ENCODE results near the gene GLG1. TPM values are rescaled to one million over a fixed set of nuclear protein-coding genes. Genes with fewer than 3 reads are reported as not detected.

Gene GLG1
- total RNA-seq, 3 donors from 2014 or later = 116 to 197 (median 123) TPM

DNA sequence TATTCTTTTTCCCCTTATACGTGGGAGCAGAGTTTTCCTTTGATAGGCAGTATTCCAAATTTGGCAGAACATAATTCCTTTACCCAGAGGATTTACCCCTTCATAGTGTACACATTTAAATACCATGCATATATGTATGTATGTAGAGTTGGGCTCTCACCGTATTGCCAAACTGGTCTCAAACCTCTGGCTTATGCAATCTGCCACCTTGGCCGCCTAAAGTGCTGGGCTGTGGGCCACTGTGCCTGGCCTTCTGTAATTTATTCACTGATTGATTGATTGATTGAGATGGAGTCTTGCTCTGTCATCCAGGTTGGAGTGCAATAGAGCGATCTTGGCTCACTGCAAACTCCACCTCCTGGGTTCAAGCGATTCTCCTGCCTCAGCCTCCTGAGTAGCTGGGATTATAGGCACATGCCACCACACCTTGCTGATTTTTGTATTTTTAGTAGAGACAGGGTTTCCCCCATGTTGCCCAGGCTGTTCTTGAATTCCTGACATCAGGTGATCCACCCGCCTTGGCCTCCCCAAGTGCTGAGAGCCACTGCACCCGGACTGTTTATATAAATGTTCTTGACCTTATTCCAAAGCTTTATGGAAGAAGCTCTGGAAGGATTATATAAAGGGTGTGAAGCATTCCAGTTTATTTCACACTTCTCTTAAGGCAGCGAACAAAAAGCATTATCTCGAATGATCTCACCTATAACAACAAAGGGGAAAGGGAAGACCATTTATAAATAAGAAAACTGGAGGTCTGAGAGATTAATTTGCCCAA is 14.9 kb downstream of the GLG1 start:
- intact Hi-C loops (cut with DNase I; ENCODE audit: low total_unique reads) = no loop called here
- H3K9me3 ChIP-seq = no peaks in the 10 kb centered on the region
- no peak overlapping the region for H3K4me3 ChIP-seq
- H3K36me3 ChIP-seq = no peaks in the 10 kb centered on the region
- TF ChIP-seq, protein P1, sequence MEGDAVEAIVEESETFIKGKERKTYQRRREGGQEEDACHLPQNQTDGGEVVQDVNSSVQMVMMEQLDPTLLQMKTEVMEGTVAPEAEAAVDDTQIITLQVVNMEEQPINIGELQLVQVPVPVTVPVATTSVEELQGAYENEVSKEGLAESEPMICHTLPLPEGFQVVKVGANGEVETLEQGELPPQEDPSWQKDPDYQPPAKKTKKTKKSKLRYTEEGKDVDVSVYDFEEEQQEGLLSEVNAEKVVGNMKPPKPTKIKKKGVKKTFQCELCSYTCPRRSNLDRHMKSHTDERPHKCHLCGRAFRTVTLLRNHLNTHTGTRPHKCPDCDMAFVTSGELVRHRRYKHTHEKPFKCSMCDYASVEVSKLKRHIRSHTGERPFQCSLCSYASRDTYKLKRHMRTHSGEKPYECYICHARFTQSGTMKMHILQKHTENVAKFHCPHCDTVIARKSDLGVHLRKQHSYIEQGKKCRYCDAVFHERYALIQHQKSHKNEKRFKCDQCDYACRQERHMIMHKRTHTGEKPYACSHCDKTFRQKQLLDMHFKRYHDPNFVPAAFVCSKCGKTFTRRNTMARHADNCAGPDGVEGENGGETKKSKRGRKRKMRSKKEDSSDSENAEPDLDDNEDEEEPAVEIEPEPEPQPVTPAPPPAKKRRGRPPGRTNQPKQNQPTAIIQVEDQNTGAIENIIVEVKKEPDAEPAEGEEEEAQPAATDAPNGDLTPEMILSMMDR (IDR thresholded peaks at IDR 0.05) = no peak
- TF ChIP-seq POLR2A (IDR thresholded peaks at IDR 0.05) = no peak
- no peak for DNase-seq (ENCODE audit: low spot score in 2 of 2)
- no peaks in the 10 kb centered on the region for H3K27me3 ChIP-seq
- no peak overlapping the region for H3K27ac ChIP-seq
- H3K4me1 ChIP-seq = no peaks in the 10 kb centered on the region

DNA sequence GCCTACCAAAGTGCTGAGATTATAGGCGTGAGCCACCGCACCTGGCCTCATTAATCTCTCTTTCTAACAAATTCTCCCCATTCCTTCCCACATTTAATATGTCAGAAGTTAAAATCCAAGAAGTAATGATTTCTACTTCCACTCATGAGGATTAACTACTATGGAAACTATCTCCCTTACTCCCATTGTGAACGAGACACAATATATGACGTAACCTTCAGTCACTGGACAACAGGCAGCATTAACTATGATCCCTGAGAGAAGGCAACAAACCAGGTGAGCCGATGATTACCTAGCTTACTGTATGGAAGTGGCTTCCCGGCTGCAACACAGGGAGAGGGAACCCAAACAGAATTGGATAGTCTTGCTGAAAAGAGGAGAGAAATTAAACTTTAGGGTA is 20.0 kb downstream of the GLG1 start:
- no peak overlapping the region for H3K27ac ChIP-seq
- H3K4me1 ChIP-seq = no peaks in the 10 kb centered on the region
- H3K36me3 ChIP-seq = no peaks in the 10 kb centered on the region
- no peaks in the 10 kb centered on the region for H3K27me3 ChIP-seq
- intact Hi-C loops (cut with DNase I; ENCODE audit: low total_unique reads) = no loop called here
- no peak overlapping the region for H3K4me3 ChIP-seq
- TF ChIP-seq, protein P1 (IDR thresholded peaks at IDR 0.05) = no peak
- TF ChIP-seq POLR2AphosphoS5 (IDR thresholded peaks at IDR 0.05) (no peak), POLR2A (IDR thresholded peaks at IDR 0.05) (no peak)
- no peak for DNase-seq (ENCODE audit: low spot score in 2 of 2)
- H3K9me3 ChIP-seq = no peaks in the 10 kb centered on the region

DNA sequence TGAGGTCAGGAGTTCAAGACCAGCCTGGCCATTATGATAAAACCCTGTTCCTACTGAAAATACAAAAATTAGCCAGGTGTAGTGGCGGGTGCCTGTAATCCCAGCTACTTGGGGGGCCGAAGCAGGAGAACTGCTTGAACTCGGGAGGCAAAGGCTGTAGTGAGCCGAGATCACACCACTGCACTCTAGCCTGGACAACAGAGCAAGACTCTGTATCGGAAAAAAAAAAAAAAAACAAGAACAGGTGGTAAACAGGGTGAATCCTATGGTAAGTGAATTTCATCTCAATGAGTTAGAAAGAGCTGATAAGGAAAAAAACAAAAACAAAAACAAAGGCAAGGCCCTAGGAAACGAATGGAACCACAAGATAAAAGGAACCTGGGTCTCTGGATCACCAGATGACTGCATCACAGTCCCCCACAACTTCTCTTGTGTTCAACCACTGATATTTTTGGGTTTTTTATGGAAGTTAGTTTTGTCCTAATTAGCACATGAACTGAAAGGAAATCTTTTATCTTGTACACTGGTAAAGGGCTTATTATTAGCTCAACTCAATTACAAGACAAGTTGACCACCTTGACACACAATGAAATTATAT is 21.0 kb downstream of the GLG1 start:
- intact Hi-C loops (cut with DNase I; ENCODE audit: low total_unique reads) = no loop called here
- H3K4me1 ChIP-seq = no peaks in the 10 kb centered on the region
- no peaks in the 10 kb centered on the region for H3K36me3 ChIP-seq
- no peak overlapping the region for H3K27ac ChIP-seq
- no peak overlapping the region for H3K4me3 ChIP-seq
- H3K9me3 ChIP-seq = no peaks in the 10 kb centered on the region
- DNase-seq (ENCODE audit: low spot score in 2 of 2) = no peak
- H3K27me3 ChIP-seq = no peaks in the 10 kb centered on the region
- TF ChIP-seq POLR2AphosphoS5 (IDR thresholded peaks at IDR 0.05) (no peak), POLR2A (IDR thresholded peaks at IDR 0.05) (no peak)
- TF ChIP-seq, protein P1 (IDR thresholded peaks at IDR 0.05) = no peak

DNA sequence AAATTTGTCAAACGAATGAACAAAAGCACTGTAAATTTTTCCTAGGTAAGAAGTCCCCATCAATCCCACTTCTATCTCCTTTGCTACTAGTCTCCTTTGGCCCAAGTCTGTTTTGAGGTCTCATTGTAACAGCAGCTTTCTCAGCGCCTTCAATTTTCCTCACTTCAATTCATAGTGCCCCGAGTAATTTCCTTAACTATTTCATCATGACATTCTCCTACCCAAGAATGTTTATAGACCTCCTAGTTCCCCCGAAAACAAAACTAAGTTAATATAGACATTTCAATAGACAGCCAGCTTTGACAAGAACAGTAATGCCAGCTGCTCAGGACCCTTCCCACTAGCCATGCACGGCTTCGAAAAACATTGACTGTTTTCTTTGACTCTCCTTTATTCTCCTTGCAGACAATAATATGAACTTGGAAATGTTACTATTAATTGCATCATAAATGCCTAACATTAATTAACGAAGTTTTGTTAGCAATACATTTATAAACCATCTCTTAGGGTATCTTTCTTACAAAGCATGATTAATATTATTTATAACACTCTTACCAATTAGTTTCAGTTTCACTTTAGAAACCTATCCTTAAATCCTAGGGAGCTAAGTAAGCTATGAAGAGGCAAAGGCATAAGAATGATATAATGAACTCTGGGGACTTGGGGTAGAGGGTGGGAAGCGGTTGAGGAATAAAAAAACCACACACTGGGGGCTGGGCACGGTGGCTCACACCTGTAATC is 22.8 kb downstream of the GLG1 start:
- peak overlapping the region in 1 of 3 donors; percentile 35 for H3K4me3 ChIP-seq
- no peaks in the 10 kb centered on the region for H3K27me3 ChIP-seq
- DNase-seq (ENCODE audit: low spot score in 2 of 2) = no peak
- intact Hi-C loops (cut with DNase I; ENCODE audit: low total_unique reads) = no loop called here
- TF ChIP-seq, protein P1 (IDR thresholded peaks at IDR 0.05) = no peak
- TF ChIP-seq POLR2AphosphoS5 (IDR thresholded peaks at IDR 0.05) = no peak
- no peak for TF ChIP-seq POLR2A (IDR thresholded peaks at IDR 0.05)
- no peak overlapping the region for H3K27ac ChIP-seq
- no peaks in the 10 kb centered on the region for H3K9me3 ChIP-seq
- H3K4me1 ChIP-seq = no peaks in the 10 kb centered on the region
- no peaks in the 10 kb centered on the region for H3K36me3 ChIP-seq

DNA sequence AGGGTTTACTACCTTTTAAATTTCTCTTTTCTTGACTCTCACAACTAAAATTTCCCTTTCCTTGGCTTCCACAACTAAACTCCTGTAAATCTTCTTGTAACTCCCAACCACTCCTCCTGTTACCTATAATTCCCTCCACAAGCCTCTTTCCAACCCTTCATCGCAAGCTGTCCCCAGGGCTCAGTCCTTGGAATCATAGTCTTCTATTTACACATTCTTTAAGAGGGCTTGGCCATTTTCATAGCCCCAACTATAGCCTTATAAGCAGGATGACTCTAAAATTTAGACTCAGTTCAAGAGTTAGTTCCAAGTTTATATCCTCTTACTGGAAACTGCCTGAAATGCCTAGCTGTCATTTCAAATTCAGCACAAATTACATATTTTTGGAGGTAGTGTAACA is 23.9 kb downstream of the GLG1 start:
- no peak overlapping the region for H3K27ac ChIP-seq
- no peaks in the 10 kb centered on the region for H3K4me1 ChIP-seq
- H3K9me3 ChIP-seq = no peaks in the 10 kb centered on the region
- no peaks in the 10 kb centered on the region for H3K36me3 ChIP-seq
- no peaks in the 10 kb centered on the region for H3K27me3 ChIP-seq
- DNase-seq (ENCODE audit: low spot score in 2 of 2) = no peak
- no peak overlapping the region for H3K4me3 ChIP-seq
- TF ChIP-seq POLR2AphosphoS5 (IDR thresholded peaks at IDR 0.05) = no peak
- no peak for TF ChIP-seq POLR2A (IDR thresholded peaks at IDR 0.05)
- TF ChIP-seq, protein P1 (IDR thresholded peaks at IDR 0.05) = no peak
- intact Hi-C loops (cut with DNase I; ENCODE audit: low total_unique reads) = no loop called here

Measured in breast epithelium (tissue), 4 donors.